Left renal cortex interstitium (tissue), 4 donors: ENCODE results near the gene SLC19A1. TPM values are rescaled to one million over a fixed set of nuclear protein-coding genes. Genes with fewer than 3 reads are reported as not detected.
"Not testable (repeated sequence)": the region's sequence is repeated elsewhere in the genome, so short reads cannot be mapped to it uniquely, and the experiment has no call there.

ENCODE experiments used
- DNase-seq, 4 donors: peaks; one replicate each; pipeline ENCODE4 v3.0.0-alpha.2; 2013; ENCODE audit warnings: low read depth in 4 of 4, low spot score in 2 of 4, missing footprints in 1 of 4
- polyA plus RNA-seq, 4 donors: library from polyadenylated mRNA; unstranded; fragments of 120-200 nt; gene quantifications; one replicate each; pipeline ENCODE4 v1.2.1, GENCODE V29; 2013; ENCODE audit not compliant: insufficient read length in 4 of 4

SLC19A1 gene
- polyA plus RNA-seq, 4 donors, result 30.1 to 74.3 (median 38.3) TPM

- DNase-seq, result no peak
Measured at GRCh38 chr21:45509566-45510465, 32.4 kb downstream of the SLC19A1 start.

GRCh38 chr21:45508607-45509565 lies 33.4 kb downstream of the SLC19A1 start:
- DNase-seq, result no peak

- DNase-seq, result no peak
Measured at GRCh38 chr21:45507888-45508508, 34.2 kb downstream of the SLC19A1 start.

- DNase-seq, result no peak
Measured at GRCh38 chr21:45507523-45507875, 34.7 kb downstream of the SLC19A1 start.

- no peak for DNase-seq
Measured at GRCh38 chr21:45506836-45507522, 35.3 kb downstream of the SLC19A1 start.

GRCh38 chr21:45506241-45506817 lies 35.9 kb downstream of the SLC19A1 start:
- no peak for DNase-seq

- DNase-seq, result no peak
Measured at GRCh38 chr21:45505416-45506021, 36.7 kb downstream of the SLC19A1 start.

GRCh38 chr21:45504516-45505415 lies 37.5 kb downstream of the SLC19A1 start:
- no peak for DNase-seq

GRCh38 chr21:45504021-45504515 lies 38.2 kb downstream of the SLC19A1 start:
- DNase-seq, result no peak

- DNase-seq, result not testable (repeated sequence)
Measured at GRCh38 chr21:45503226-45503625, 39.0 kb downstream of the SLC19A1 start.

- DNase-seq, result no peak
Measured at GRCh38 chr21:45502600-45502999, 39.6 kb downstream of the SLC19A1 start.

GRCh38 chr21:45502006-45502345 lies 40.3 kb downstream of the SLC19A1 start:
- DNase-seq, result no peak

GRCh38 chr21:45501081-45502005 lies 40.9 kb downstream of the SLC19A1 start:
- not testable (repeated sequence) for DNase-seq

GRCh38 chr21:45499970-45500577 lies 42.2 kb downstream of the SLC19A1 start:
- DNase-seq, result no peak

- DNase-seq, result no peak
Measured at GRCh38 chr21:45499201-45499750, 43.0 kb downstream of the SLC19A1 start.

GRCh38 chr21:45498646-45499000 lies 43.6 kb downstream of the SLC19A1 start:
- DNase-seq, result no peak
